Parathyroid adenoma (tissue), 2 donors: Measurements from ENCODE around the gene G6PD.

ENCODE experiments used
- H2AFZ ChIP-seq: fragments of 300-600 bp; sonication (generic); one replicate; pipeline ENCODE4 v1.7.0; 2017; ENCODE audit warnings: antibody characterized with exemption, mild to moderate bottlenecking
- H3K27ac ChIP-seq: fragments of 300-600 bp; sonication (generic); one replicate; pipeline ENCODE4 v1.7.0; 2017
- H3K27me3 ChIP-seq: fragments of 300-600 bp; sonication (generic); one replicate; pipeline ENCODE4 v1.7.0; 2017; ENCODE audit warnings: low read length; ENCODE audit not compliant: control insufficient read depth, insufficient read depth
- H3K36me3 ChIP-seq: fragments of 300-600 bp; sonication (generic); one replicate; pipeline ENCODE4 v1.7.0; 2017; ENCODE audit warnings: low read length; ENCODE audit not compliant: control insufficient read depth, insufficient read depth
- H3K4me1 ChIP-seq: fragments of 300-600 bp; sonication (generic); one replicate; pipeline ENCODE4 v1.7.0; 2017; ENCODE audit warnings: control low read depth
- H3K4me2 ChIP-seq: fragments of 300-600 bp; sonication (generic); one replicate; pipeline ENCODE4 v1.7.0; 2017; ENCODE audit warnings: low read length
- H3K4me3 ChIP-seq: fragments of 300-600 bp; sonication (generic); one replicate; pipeline ENCODE4 v1.7.0; 2017; ENCODE audit warnings: low read depth, low read length
- H3K79me2 ChIP-seq: fragments of 300-600 bp; sonication (generic); one replicate; pipeline ENCODE4 v1.7.0; 2017; ENCODE audit warnings: control low read depth
- H3K9ac ChIP-seq: fragments of 300-600 bp; sonication (generic); one replicate; pipeline ENCODE4 v1.7.0; 2017; ENCODE audit warnings: mild to moderate bottlenecking
- H3K9me3 ChIP-seq: fragments of 300-600 bp; sonication (generic); one replicate; pipeline ENCODE4 v1.7.0; 2017; ENCODE audit warnings: low read length; ENCODE audit not compliant: control insufficient read depth
- CTCF ChIP-seq: fragments of 300-600 bp; sonication (generic); IDR thresholded peaks from one replicate; pipeline ENCODE4 v1.7.0; 2017; ENCODE audit warnings: antibody characterized with exemption, mild to moderate bottlenecking
- donor health status: primary hyperparathyroidism.

G6PD gene

DNA sequence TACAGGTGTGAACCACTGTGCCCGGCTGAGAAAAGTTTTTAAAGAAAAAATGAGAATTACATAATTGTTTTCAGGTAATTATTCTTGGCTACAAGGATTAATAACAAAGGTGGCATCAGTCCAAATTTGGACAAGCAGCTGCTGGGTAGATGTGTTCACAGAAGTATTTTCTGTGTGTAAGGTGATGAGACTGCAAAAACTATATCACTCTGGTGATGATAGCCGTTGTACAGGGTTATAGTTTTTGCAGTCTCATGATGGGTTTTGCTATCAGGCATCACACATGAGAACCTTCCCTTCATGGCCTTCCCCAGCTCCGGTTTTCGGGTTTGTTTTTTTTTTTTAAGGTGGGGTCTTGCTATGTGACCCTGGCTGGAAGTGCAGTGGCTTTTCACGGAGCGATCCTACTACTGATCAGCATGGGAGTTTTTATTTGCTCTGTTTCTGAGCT lies 51.1 kb downstream of the G6PD start:
- Histone ChIP-seq H3K79me2 (no peaks in the 10 kb centered on the region), H3K4me3 (no peak overlapping the region), H3K9ac (no peak overlapping the region), H3K9me3 (no peaks in the 10 kb centered on the region), H3K36me3 (no peaks in the 10 kb centered on the region), H3K27me3 (no peaks in the 10 kb centered on the region), H3K4me2 (no peak overlapping the region), H3K27ac (no peak overlapping the region), H3K4me1 (no peaks in the 10 kb centered on the region), H2AFZ (no peak overlapping the region)
- TF ChIP-seq CTCF: no peak

DNA sequence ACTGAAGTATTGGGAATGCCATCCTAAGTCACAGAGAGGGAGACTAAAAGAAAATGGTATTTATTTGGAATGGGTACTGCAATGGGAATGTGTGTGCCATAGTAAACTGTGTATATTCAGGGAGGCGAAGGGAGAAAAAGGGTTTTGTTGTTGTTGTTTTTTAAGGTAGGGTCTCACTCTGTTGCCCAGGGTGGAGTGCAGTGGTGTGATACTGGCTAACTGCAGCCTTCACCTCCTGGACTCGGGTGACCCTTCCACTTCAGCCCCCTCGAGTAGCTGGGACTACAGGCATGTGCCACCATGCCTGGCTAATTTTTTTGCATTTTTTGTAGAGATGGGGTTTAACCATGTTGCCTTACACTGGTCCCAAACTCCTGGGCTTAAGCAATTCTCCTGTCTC lies 51.9 kb downstream of the G6PD start:
- Histone ChIP-seq H3K27me3 (no peaks in the 10 kb centered on the region), H3K36me3 (no peaks in the 10 kb centered on the region), H3K9me3 (no peaks in the 10 kb centered on the region), H3K27ac (no peak overlapping the region), H3K4me3 (no peak overlapping the region), H3K79me2 (no peaks in the 10 kb centered on the region), H3K4me2 (no peak overlapping the region), H2AFZ (no peak overlapping the region), H3K9ac (no peak overlapping the region), H3K4me1 (no peaks in the 10 kb centered on the region)
- no peak for TF ChIP-seq CTCF

DNA sequence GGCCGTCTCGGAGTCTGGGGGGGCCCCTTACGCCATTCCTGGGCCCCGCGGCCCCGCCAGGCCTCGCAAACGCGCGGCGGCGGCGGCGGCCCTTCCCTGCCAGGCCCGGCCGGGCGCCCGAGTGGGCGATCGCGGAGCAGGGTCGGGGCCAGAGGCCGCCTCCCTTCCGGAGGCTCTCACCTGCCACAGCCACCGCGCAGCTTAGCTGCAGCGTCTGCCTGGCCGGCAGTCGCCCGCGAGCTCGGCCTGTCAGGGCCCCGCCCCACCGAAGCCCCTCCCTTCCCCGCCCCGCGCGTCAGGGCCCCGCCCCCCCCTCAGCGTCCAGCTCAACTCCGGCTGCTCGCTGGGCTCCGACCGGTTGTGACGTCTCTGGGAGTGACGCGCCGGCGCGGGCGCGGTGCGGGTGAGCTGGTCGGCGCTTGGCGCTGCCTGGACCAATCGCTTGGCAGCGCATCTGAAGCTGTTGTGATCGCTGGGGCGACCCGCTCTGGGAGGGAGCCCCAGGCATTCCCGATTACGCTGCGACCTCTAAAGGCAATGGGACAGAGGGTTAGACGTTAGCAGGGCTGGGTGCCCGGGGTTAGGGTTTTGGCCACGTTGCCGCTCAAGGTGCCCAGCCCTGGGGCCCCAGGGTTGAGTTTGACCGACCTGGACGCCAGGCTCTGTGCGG lies 56.1 kb downstream of the G6PD start, which contains the start of gene SLC10A3:
SLC10A3 (minus strand) TSS at position 216 of the 670 bp plus-strand sequence. CDS start 1,689 bp downstream, outside the sequence.
- Histone ChIP-seq H3K4me2 (peak within 1 kb of the TSS; percentile 81), H3K27me3 (no peaks in the 10 kb centered on the region), H2AFZ (peak within 1 kb of the TSS; percentile 77), H3K4me3 (peak within 1 kb of the TSS; percentile 61), H3K4me1 (no peaks in the 10 kb centered on the region), H3K36me3 (no peaks in the 10 kb centered on the region), H3K9me3 (no peaks in the 10 kb centered on the region), H3K9ac (no peak within 1 kb of the TSS), H3K27ac (peak within 1 kb of the TSS; percentile 86), H3K79me2 (no peaks in the 10 kb centered on the region)
- TF ChIP-seq CTCF: no peak

- no peaks in the 10 kb centered on the region for H3K79me2 ChIP-seq
- peak overlapping the region; percentile 59 for H3K4me3 ChIP-seq
- no peaks in the 10 kb centered on the region for H3K27me3 ChIP-seq
- no peak for TF ChIP-seq CTCF
- peak overlapping the region; percentile 70 for H3K27ac ChIP-seq
- H3K36me3 ChIP-seq: no peaks in the 10 kb centered on the region
- H3K9me3 ChIP-seq: no peaks in the 10 kb centered on the region
- H3K4me1 ChIP-seq: no peaks in the 10 kb centered on the region
- H3K4me2 ChIP-seq: peak overlapping the region; percentile 81
- H2AFZ ChIP-seq: peak overlapping the region; percentile 56
- no peak overlapping the region for H3K9ac ChIP-seq
Measured at GRCh38 chrX:154490021-154490413, 56.6 kb downstream of the G6PD start.

- no peak overlapping the region for H3K9ac ChIP-seq
- peak overlapping the region; percentile 70 for H3K27ac ChIP-seq
Measured at GRCh38 chrX:154489182-154489581, 57.5 kb downstream of the G6PD start.

More at GRCh38 chrX:154489182-154489581, 57.5 kb downstream of the G6PD start:
- no peaks in the 10 kb centered on the region for H3K4me1 ChIP-seq
- peak overlapping the region; percentile 81 for H3K4me2 ChIP-seq
- no peak overlapping the region for H3K4me3 ChIP-seq
- H3K36me3 ChIP-seq: no peaks in the 10 kb centered on the region
- no peak overlapping the region for H2AFZ ChIP-seq
- H3K27me3 ChIP-seq: no peaks in the 10 kb centered on the region
- no peaks in the 10 kb centered on the region for H3K9me3 ChIP-seq
- no peak for TF ChIP-seq CTCF
- H3K79me2 ChIP-seq: no peaks in the 10 kb centered on the region
